Hepatocyte (in vitro differentiated cells): ENCODE data around the gene HERC3.

ENCODE experiments used
- CTCF ChIP-seq: fragments of 200-600 bp; sonication (generic); IDR thresholded peaks from 2 replicates; pipeline ENCODE4 v1.5.1; 2016; ENCODE audit warnings: antibody characterized with exemption, mild to moderate bottlenecking; ENCODE audit not compliant: poor library complexity
- EZH2 ChIP-seq: fragments of 200-600 bp; sonication (generic); IDR thresholded peaks from 2 replicates; pipeline ENCODE4 v1.6.1; 2016; ENCODE audit warnings: antibody characterized with exemption, mild to moderate bottlenecking, borderline replicate concordance

GRCh38 chr4:88755454-88755853 is 163.2 kb downstream of the HERC3 start:
- TF ChIP-seq CTCF (no peak), EZH2 (no peak)
